HCT116 (cell line): Measurements from ENCODE around the gene MTHFD2L.
"Not testable (repeated sequence)": the region's sequence is repeated elsewhere in the genome, so short reads cannot be mapped to it uniquely, and the experiment has no call there.

Source experiments
- CEBPB ChIP-seq: IDR thresholded peaks from 2 replicates; pipeline ENCODE4 v1.6.1; 2012; ENCODE audit warnings: low read depth
- POLR2A ChIP-seq: IDR thresholded peaks from 2 replicates; pipeline ENCODE4 v1.7.0; 2011; ENCODE audit warnings: borderline replicate concordance; ENCODE audit not compliant: insufficient read depth, insufficient read length; ENCODE audit errors: extremely low read depth
- POLR2AphosphoS5 ChIP-seq: IDR thresholded peaks from 2 replicates; pipeline ENCODE4 v1.6.1; 2011; ENCODE audit warnings: mild to moderate bottlenecking, low read depth, low read length, moderate library complexity
- SP1 ChIP-seq: IDR thresholded peaks from 2 replicates; pipeline ENCODE4 v1.6.1; 2012; ENCODE audit warnings: low read depth
- YY1 ChIP-seq: IDR thresholded peaks from 2 replicates; pipeline ENCODE4 v1.6.1; 2011; ENCODE audit warnings: low read length, low read depth, moderate library complexity, mild to moderate bottlenecking; ENCODE audit not compliant: insufficient replicate concordance; ENCODE audit errors: extremely low read depth
- ZNF274 ChIP-seq: fragments of 200-500 bp; sonication (Bioruptor generic); IDR thresholded peaks from 2 replicates; pipeline ENCODE4 v1.6.1; 2014; ENCODE audit warnings: mild to moderate bottlenecking, low read depth, low read length, inconsistent platforms
- TF ChIP-seq, protein P1 (sequence below), 3 experiments: fragments of 200-600 bp in 1 of 3; sonication (generic) in 1 of 3; IDR thresholded peaks in 2 of 3; conservative IDR thresholded peaks in 1 of 3; 2 replicates each; pipeline ENCODE4 v1.5.1; 2012 to 2017; ENCODE audit warnings: low read depth in 2 of 3, low read length in 2 of 3, antibody characterized with exemption in 1 of 3, borderline replicate concordance in 1 of 3, control low read depth in 1 of 3, mild to moderate bottlenecking in 1 of 3, mixed read lengths in 1 of 3, mixed run types in 1 of 3, moderate library complexity in 1 of 3; ENCODE audit not compliant: insufficient read depth in 1 of 3
- TF ChIP-seq, protein P2 (sequence below): IDR thresholded peaks from 2 replicates; pipeline ENCODE4 v1.6.1; 2011; ENCODE audit warnings: mild to moderate bottlenecking, low read length, moderate library complexity; ENCODE audit not compliant: insufficient replicate concordance; ENCODE audit errors: extremely low read depth

GRCh38 chr4:74340421-74340820 is 182.5 kb downstream of the MTHFD2L start:
- not testable (repeated sequence) for TF ChIP-seq SP1, POLR2A, ZNF274, CEBPB, POLR2AphosphoS5, YY1
- TF ChIP-seq, protein P1, sequence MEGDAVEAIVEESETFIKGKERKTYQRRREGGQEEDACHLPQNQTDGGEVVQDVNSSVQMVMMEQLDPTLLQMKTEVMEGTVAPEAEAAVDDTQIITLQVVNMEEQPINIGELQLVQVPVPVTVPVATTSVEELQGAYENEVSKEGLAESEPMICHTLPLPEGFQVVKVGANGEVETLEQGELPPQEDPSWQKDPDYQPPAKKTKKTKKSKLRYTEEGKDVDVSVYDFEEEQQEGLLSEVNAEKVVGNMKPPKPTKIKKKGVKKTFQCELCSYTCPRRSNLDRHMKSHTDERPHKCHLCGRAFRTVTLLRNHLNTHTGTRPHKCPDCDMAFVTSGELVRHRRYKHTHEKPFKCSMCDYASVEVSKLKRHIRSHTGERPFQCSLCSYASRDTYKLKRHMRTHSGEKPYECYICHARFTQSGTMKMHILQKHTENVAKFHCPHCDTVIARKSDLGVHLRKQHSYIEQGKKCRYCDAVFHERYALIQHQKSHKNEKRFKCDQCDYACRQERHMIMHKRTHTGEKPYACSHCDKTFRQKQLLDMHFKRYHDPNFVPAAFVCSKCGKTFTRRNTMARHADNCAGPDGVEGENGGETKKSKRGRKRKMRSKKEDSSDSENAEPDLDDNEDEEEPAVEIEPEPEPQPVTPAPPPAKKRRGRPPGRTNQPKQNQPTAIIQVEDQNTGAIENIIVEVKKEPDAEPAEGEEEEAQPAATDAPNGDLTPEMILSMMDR (IDR thresholded peaks at IDR 0.05 in 2 of 3, conservative IDR thresholded peaks at IDR 0.05 in 1 of 3; ENCODE audit: borderline replicate concordance in 1 of 3, insufficient read depth in 1 of 3, low read depth in 2 of 3, low read length in 2 of 3), result not testable (repeated sequence)
- TF ChIP-seq, protein P2, sequence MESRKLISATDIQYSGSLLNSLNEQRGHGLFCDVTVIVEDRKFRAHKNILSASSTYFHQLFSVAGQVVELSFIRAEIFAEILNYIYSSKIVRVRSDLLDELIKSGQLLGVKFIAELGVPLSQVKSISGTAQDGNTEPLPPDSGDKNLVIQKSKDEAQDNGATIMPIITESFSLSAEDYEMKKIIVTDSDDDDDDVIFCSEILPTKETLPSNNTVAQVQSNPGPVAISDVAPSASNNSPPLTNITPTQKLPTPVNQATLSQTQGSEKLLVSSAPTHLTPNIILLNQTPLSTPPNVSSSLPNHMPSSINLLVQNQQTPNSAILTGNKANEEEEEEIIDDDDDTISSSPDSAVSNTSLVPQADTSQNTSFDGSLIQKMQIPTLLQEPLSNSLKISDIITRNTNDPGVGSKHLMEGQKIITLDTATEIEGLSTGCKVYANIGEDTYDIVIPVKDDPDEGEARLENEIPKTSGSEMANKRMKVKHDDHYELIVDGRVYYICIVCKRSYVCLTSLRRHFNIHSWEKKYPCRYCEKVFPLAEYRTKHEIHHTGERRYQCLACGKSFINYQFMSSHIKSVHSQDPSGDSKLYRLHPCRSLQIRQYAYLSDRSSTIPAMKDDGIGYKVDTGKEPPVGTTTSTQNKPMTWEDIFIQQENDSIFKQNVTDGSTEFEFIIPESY, result not testable (repeated sequence)
